Measurements from ENCODE around the gene HOXC12. TPM values are rescaled to one million over a fixed set of nuclear protein-coding genes. Genes with fewer than 3 reads are reported as not detected.

Gene HOXC12
- total RNA-seq, 1 donor from 2014 or later = not detected

DNA sequence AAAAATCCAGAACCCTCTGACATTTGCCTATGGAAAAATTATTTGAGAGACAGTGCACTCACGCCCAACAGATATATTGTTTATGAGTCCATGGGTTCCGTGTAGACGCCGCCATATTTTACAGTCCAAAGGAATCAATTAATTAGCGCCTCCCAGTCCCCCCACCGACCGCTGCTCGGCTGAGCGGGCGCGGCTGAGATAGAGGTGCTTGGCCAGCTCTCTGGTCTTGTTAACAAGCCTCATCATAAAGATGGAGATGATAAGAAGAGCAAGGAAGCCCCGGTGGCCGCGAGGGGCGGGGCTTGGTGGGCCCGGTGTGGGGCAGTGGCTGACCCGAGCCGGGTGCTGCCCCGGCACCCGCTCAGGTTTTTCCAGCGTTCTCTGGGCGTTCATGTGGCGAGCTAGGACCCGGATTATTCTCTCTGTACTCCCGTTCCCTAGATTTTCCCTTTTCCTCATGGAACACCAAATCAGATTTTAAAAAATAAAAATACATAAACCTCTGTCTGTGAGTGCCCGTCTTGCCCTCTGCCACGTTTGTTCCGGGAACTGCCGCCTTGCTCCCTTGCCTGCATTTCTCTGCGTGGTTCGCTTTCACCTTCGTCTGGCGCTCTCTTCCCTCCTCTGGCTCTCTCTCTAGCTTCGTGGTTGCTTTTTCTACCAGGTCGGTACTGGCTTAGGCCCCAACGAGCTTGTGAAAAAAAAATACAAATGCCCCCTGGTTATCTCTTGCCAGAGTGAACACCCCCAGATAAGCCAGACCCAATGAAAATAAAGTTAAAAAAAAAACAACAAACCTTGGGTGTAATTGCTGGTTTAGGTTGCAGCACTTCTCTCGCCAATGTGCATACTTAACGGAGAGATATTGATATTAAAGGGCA lies 9.0 kb downstream of the HOXC12 start:
- intact Hi-C loops (cut with DNase I) = no loop called here
- Histone ChIP-seq H3K27me3 (ENCODE audit: low read depth) (peaks cover 100% of the 10 kb centered on the region), H3K4me3 (no peak overlapping the region), H3K9me3 (no peaks in the 10 kb centered on the region), H3K4me1 (peaks cover 13% of the 10 kb centered on the region), H3K36me3 (no peaks in the 10 kb centered on the region), H3K27ac (no peak overlapping the region)
- no peak for DNase-seq
- TF ChIP-seq, protein P1, sequence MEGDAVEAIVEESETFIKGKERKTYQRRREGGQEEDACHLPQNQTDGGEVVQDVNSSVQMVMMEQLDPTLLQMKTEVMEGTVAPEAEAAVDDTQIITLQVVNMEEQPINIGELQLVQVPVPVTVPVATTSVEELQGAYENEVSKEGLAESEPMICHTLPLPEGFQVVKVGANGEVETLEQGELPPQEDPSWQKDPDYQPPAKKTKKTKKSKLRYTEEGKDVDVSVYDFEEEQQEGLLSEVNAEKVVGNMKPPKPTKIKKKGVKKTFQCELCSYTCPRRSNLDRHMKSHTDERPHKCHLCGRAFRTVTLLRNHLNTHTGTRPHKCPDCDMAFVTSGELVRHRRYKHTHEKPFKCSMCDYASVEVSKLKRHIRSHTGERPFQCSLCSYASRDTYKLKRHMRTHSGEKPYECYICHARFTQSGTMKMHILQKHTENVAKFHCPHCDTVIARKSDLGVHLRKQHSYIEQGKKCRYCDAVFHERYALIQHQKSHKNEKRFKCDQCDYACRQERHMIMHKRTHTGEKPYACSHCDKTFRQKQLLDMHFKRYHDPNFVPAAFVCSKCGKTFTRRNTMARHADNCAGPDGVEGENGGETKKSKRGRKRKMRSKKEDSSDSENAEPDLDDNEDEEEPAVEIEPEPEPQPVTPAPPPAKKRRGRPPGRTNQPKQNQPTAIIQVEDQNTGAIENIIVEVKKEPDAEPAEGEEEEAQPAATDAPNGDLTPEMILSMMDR (IDR thresholded peaks at IDR 0.05) = no peak
- ATAC-seq = no peak

DNA sequence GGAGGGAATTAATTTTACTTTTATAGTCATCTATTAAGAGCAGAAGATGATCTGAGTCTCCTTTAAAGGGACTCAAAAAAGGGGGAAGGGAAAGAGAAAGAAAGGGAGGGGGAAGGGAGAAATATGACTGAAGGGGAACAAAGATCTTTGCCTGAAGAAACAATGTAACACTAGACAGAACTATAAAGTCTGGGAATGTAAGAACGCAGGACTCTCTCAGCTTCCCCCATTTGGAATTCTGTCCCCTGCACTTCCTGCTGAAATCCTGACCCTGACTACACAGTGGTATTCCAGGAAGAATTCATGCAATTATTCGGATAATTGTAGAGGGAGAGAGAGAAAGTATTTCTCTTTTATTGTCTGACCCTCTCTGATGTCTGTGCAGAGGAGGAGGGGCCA lies 9.6 kb downstream of the HOXC12 start:
- H3K9me3 ChIP-seq = no peaks in the 10 kb centered on the region
- intact Hi-C loops (cut with DNase I) = no loop called here
- peaks cover 100% of the 10 kb centered on the region for H3K27me3 ChIP-seq (ENCODE audit: low read depth)
- peaks cover 13% of the 10 kb centered on the region for H3K4me1 ChIP-seq
- TF ChIP-seq, protein P1 (IDR thresholded peaks at IDR 0.05) = no peak
- no peak overlapping the region for H3K4me3 ChIP-seq
- H3K27ac ChIP-seq = no peak overlapping the region
- no peaks in the 10 kb centered on the region for H3K36me3 ChIP-seq
- DNase-seq (no peak), ATAC-seq (no peak)

DNA sequence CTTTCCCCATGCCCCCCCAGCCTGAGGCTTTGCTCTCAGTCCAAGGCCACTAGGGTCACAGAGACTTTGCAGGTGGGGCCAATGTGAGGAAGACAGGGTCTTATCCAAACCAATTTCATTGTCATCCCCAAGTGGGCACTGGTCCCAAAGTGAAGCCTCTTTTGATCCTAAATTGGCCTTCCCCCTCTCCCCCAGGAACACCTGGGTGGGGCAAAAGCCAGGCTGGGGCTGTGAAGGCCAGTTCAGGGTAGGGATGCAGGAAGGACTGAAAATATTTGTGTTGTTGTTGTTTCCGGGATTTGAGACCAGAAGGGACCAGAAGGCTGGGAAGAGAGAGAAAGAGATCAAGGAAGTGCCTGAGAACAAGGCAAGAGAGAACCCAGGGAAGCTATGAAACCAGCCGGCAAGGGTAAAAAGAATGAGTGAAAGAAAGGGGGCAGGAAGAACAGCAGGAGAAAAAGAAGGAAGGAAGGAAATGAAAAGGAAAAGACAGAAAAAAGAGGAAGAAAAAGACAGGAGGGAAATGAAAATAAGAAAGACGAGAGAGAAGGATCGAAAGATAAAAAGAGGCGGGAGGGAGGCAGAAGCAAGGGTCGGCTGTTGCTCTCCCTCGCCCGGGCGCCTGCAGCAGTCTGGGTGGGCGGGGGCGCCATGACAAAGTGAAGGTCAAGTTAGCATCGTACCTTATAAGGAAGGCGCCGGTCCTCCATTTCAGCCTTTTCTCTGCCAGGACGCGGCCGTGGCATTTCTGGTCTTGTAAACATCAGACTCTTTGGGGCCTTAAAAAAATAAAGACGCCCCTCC lies 10.8 kb downstream of the HOXC12 start:
- Histone ChIP-seq H3K4me1 (peaks cover 13% of the 10 kb centered on the region), H3K27me3 (ENCODE audit: low read depth) (peaks cover 100% of the 10 kb centered on the region), H3K36me3 (no peaks in the 10 kb centered on the region), H3K9me3 (no peaks in the 10 kb centered on the region), H3K4me3 (no peak overlapping the region), H3K27ac (no peak overlapping the region)
- intact Hi-C loops (cut with DNase I) = no loop called here
- no peak for DNase-seq
- ATAC-seq = no peak
- TF ChIP-seq, protein P1 (IDR thresholded peaks at IDR 0.05) = no peak

GRCh38 chr12:53966085-53966384 lies 11.3 kb downstream of the HOXC12 start:
- TF ChIP-seq, protein P1 (IDR thresholded peaks at IDR 0.05) = no peak
- Histone ChIP-seq H3K4me1 (peaks cover 13% of the 10 kb centered on the region), H3K9me3 (no peaks in the 10 kb centered on the region), H3K4me3 (no peak overlapping the region), H3K36me3 (no peaks in the 10 kb centered on the region), H3K27ac (no peak overlapping the region), H3K27me3 (ENCODE audit: low read depth) (peaks cover 100% of the 10 kb centered on the region)
- DNase-seq (no peak), ATAC-seq (no peak)
- intact Hi-C loops (cut with DNase I) = no loop called here

GRCh38 chr12:53966385-53967133 lies 11.9 kb downstream of the HOXC12 start:
- peaks cover 13% of the 10 kb centered on the region for H3K4me1 ChIP-seq
- DNase-seq (no peak), ATAC-seq (no peak)
- H3K4me3 ChIP-seq = no peak overlapping the region
- peaks cover 100% of the 10 kb centered on the region for H3K27me3 ChIP-seq (ENCODE audit: low read depth)
- H3K9me3 ChIP-seq = no peaks in the 10 kb centered on the region
- intact Hi-C loops (cut with DNase I) = no loop called here
- no peak overlapping the region for H3K27ac ChIP-seq
- TF ChIP-seq, protein P1 (IDR thresholded peaks at IDR 0.05) = no peak
- no peaks in the 10 kb centered on the region for H3K36me3 ChIP-seq
